HepG2 (cell line): Measurements from ENCODE around the gene ADCY5. TPM values are rescaled to one million over a fixed set of nuclear protein-coding genes. Genes with fewer than 3 reads are reported as not detected.

Experiments
- ATAC-seq: fragments of 200-7000 bp; cut with Tn5 transposase; 3 replicates; pipeline ENCODE4 v1.9.1; 2020; ENCODE audit warnings: mild to moderate bottlenecking, moderate library complexity
- BruUV-seq: library from RNA; stranded (reverse); fragments of 400-500 nt; replicated peaks from 2 replicates; lab custom pipeline; 2021; lab: Mats Ljungman, UMichigan
- CTCF ChIA-PET: fragments of 300-600 bp; formaldehyde crosslinking; extraction: SDS; loops from one replicate; lab custom pipeline; 2021; ENCODE audit warnings: low total read pairs, inconsistent platforms, low intra/inter-chr PET ratio; lab: Yijun Ruan, JAX
- POLR2A ChIA-PET: fragments of 350-600 bp; sonication (Branson Sonifier 250); formaldehyde crosslinking; loops from one replicate; lab custom pipeline; 2020; ENCODE audit warnings: antibody characterized with exemption, inconsistent platforms; lab: Yijun Ruan, JAX
- DNase-seq: peaks from one replicate; pipeline ENCODE4 v3.0.0-alpha.2; 2015; ENCODE audit warnings: low spot score
- FAIRE-seq: peaks from 3 replicates; lab custom pipeline; 2011; peaks lifted over from hg19 to GRCh38; lab: Jason Lieb, UNC
- H2AFZ ChIP-seq: one replicate; pipeline ENCODE4 v1.6.1; 2011; ENCODE audit warnings: low read length, inconsistent platforms
- H3K27ac ChIP-seq: fragments of 300-600 bp; 3 replicates; pipeline ENCODE4 v1.8.0; 2011; ENCODE audit warnings: mixed run types, mild to moderate bottlenecking, mixed read lengths, low read length, inconsistent platforms; ENCODE audit not compliant: insufficient read depth; ENCODE audit errors: extremely low read length
- H3K27me3 ChIP-seq, 2 experiments: fragments of 200-600 bp in 1 of 2; 2 replicates in 1 of 2; 3 replicates in 1 of 2; pipeline versions ENCODE4 v1.6.0 to v1.8.0; 2011; ENCODE audit warnings: low read length in 2 of 2, mild to moderate bottlenecking in 2 of 2, moderate library complexity in 2 of 2, inconsistent platforms in 1 of 2; ENCODE audit not compliant: insufficient read depth in 2 of 2, control insufficient read depth in 1 of 2
- H3K36me3 ChIP-seq, 2 experiments: fragments of 200-600 bp in 1 of 2; replicated peaks in 1 of 2; 2 replicates in 1 of 2; 3 replicates in 1 of 2; pipeline versions ENCODE4 v1.5.1 to v1.8.0; 2011; ENCODE audit warnings: low read length in 2 of 2, inconsistent platforms in 1 of 2; ENCODE audit not compliant: insufficient read depth in 2 of 2, control insufficient read depth in 1 of 2
- H3K4me1 ChIP-seq: 2 replicates; pipeline ENCODE4 v1.5.1; 2012; ENCODE audit warnings: low read length, inconsistent platforms; ENCODE audit not compliant: insufficient read depth
- H3K4me2 ChIP-seq: 2 replicates; pipeline ENCODE4 v1.6.0; 2011; ENCODE audit warnings: low read depth, low read length, inconsistent platforms
- H3K4me3 ChIP-seq, 3 experiments: fragments of 200-600 bp in 1 of 3; sonication (generic), shearing (Covaris generic) in 1 of 3; replicated peaks in 1 of 3; 2 replicates each; pipeline ENCODE4 v1.5.1; 2011 to 2016; ENCODE audit warnings: low read length in 3 of 3, inconsistent platforms in 2 of 3, low read depth in 2 of 3, mild to moderate bottlenecking in 2 of 3, control low read depth in 1 of 3, mixed read lengths in 1 of 3; ENCODE audit not compliant: insufficient read depth in 1 of 3
- H3K79me2 ChIP-seq: one replicate; pipeline ENCODE4 v1.6.1; 2011; ENCODE audit warnings: low read length, inconsistent platforms; ENCODE audit not compliant: insufficient read depth
- H3K9ac ChIP-seq: 2 replicates; pipeline ENCODE4 v1.6.0; 2011; ENCODE audit warnings: mild to moderate bottlenecking, low read depth, low read length, inconsistent platforms; ENCODE audit not compliant: insufficient read depth
- H3K9me3 ChIP-seq: 2 replicates; pipeline ENCODE4 v1.5.1; 2012; ENCODE audit warnings: mild to moderate bottlenecking, low read length
- H4K20me1 ChIP-seq: 2 replicates; pipeline ENCODE4 v1.6.0; 2011; ENCODE audit warnings: inconsistent platforms, mild to moderate bottlenecking, low read length, moderate library complexity; ENCODE audit not compliant: insufficient read depth
- ARID2 ChIP-seq: sonication (generic); formaldehyde crosslinking; IDR thresholded peaks from 2 replicates; pipeline ENCODE4 v1.8.1; 2022; ENCODE audit warnings: mild to moderate bottlenecking, missing genetic modification reagents, borderline replicate concordance
- DNMT1 ChIP-seq: sonication (generic); formaldehyde crosslinking; IDR thresholded peaks from 2 replicates; pipeline ENCODE4 v1.5.1; 2020; ENCODE audit warnings: mild to moderate bottlenecking, missing genetic modification reagents
- ZIK1 ChIP-seq: sonication (generic); formaldehyde crosslinking; IDR thresholded peaks from 2 replicates; pipeline ENCODE4 v1.5.0; 2020; ENCODE audit warnings: mild to moderate bottlenecking, low read depth, missing genetic modification reagents, borderline replicate concordance
- ZNF18 ChIP-seq: sonication (generic); formaldehyde crosslinking; IDR thresholded peaks from 2 replicates; pipeline ENCODE4 v1.8.0; 2022; ENCODE audit warnings: mild to moderate bottlenecking, missing genetic modification reagents; ENCODE audit not compliant: insufficient replicate concordance
- ZNF512 ChIP-seq: sonication (generic); formaldehyde crosslinking; IDR thresholded peaks from 2 replicates; pipeline ENCODE4 v1.4.0; 2020; ENCODE audit warnings: mild to moderate bottlenecking, missing genetic modification reagents
- ZNF652 ChIP-seq: IDR thresholded peaks from 2 replicates; pipeline ENCODE4 v1.6.1; 2016; ENCODE audit warnings: low read depth, borderline replicate concordance
- ZSCAN22 ChIP-seq: sonication (generic); formaldehyde crosslinking; IDR thresholded peaks from 2 replicates; pipeline ENCODE4 v1.4.0; 2020; ENCODE audit warnings: mild to moderate bottlenecking, missing genetic modification reagents
- WGBS: methylation state at CpG from one replicate; pipeline ENCODE4 v1.1.6; 2017; ENCODE audit warnings: low lambda C conversion rate; 5-methylcytosine and 5-hydroxymethylcytosine counted together
- in situ Hi-C: cut with HindIII; loops from 2 replicates; pipeline ENCODE4 v1.10.0; 2017; ENCODE audit warnings: low pct_unique_long_range_greater_than_20kb; ENCODE audit not compliant: extremely low pct_ligation_motif_present
- intact Hi-C: fragments of 100-400 bp; cut with micrococcal nuclease; formaldehyde crosslinking; loops from one replicate; pipeline ENCODE4 v1.10.0; 2022; ENCODE audit not compliant: unreplicated experiment
- polyA plus RNA-seq, 8 experiments: library from polyadenylated mRNA; depleted of rRNA in 3 of 8; stranded (reverse) in 7 of 8; unstranded in 1 of 8; fragments of >200 nt; fragmentation: Illumina TruSeq in 4 of 8; extraction: Trizol in 4 of 8; gene quantifications; 2 replicates each; pipeline versions ENCODE4 v1.2.1 to v1.2.3, GENCODE V29; 2011 to 2016; ENCODE audit warnings: low read depth in 4 of 8, missing spikeins in 1 of 8, mixed read lengths in 1 of 8; ENCODE audit not compliant: insufficient read depth in 1 of 8
- total RNA-seq, 5 experiments: library from RNA; depleted of rRNA; stranded (reverse); fragments of >200 nt; fragmentation: Illumina TruSeq; extraction: Trizol; gene quantifications; 2 replicates each; pipeline ENCODE4 v1.2.3, GENCODE V29; 2016; ENCODE audit warnings: low read depth in 1 of 5

The ADCY5 gene
- total and polyA plus RNA-seq, 2 of the 13 experiments (the other 11 are each of a cell fraction or from before 2014, with no cell fraction given) = not detected

GRCh38 chr3:123423031-123423430 is 25.9 kb downstream of the ADCY5 start (continued):
- TF ChIP-seq ZNF18 = no peak

- no TSS peak for BruUV-seq
These were observed 26.4 kb downstream of the ADCY5 start for GRCh38 chr3:123422457-123422856.

More at GRCh38 chr3:123422457-123422856, 26.4 kb downstream of the ADCY5 start:
- TF ChIP-seq ZNF652 (CRISPR knock-in tag) (no peak), ARID2 (no peak), ZSCAN22 (CRISPR knock-in tag) (no peak), ZIK1 (CRISPR knock-in tag) (no peak), DNMT1 (CRISPR knock-in tag) (no peak), ZNF512 (CRISPR knock-in tag) (no peak)
- Histone ChIP-seq H3K27me3 (peaks cover 3 to 18% of the 10 kb centered on the region in 2 experiments; a peak in 2 of 5 replicates), H3K79me2 (no peaks in the 10 kb centered on the region), H3K4me3 (no peak overlapping the region), H4K20me1 (no peaks in the 10 kb centered on the region), H3K9ac (no peak overlapping the region), H3K36me3 (no peaks in the 10 kb centered on the region), H3K27ac (no peak overlapping the region), H3K4me1 (no peaks in the 10 kb centered on the region), H3K4me2 (no peak overlapping the region), H3K9me3 (no peaks in the 10 kb centered on the region), H2AFZ (no peak overlapping the region)
- DNase-seq (no peak), ATAC-seq (no peak), FAIRE-seq (no peak)
- WGBS = 33% methylated on average over 3 of the region's 5 CpGs
- POLR2A ChIA-PET = no interaction called here
- CTCF ChIA-PET = no interaction called here
- in situ Hi-C loops (no loop called here), intact Hi-C loops (no loop called here)
